Body of pancreas (tissue), 4 donors: ENCODE data around the gene COL1A2. TPM values are rescaled to one million over a fixed set of nuclear protein-coding genes. Genes with fewer than 3 reads are reported as not detected.

Experiments used
- ATAC-seq: fragments of 150-250 bp; one replicate; pipeline ENCODE4 v1.9.1; 2016
- DNase-seq, 4 donors: peaks; one replicate each; pipeline ENCODE4 v3.0.0-alpha.2; 2019
- H3K27ac ChIP-seq, 4 donors: fragments of 200-600 bp; sonication (generic); 1 replicate in 3 of 4; 2 replicates in 1 of 4; pipeline versions ENCODE4 v1.5.1 to v1.6.1; 2016 to 2019; ENCODE audit warnings: mild to moderate bottlenecking in 1 of 4, mixed read lengths in 1 of 4, moderate library complexity in 1 of 4
- H3K27me3 ChIP-seq, 2 donors: fragments of 200-600 bp; sonication (generic); one replicate each; pipeline ENCODE4 v1.6.0; 2016; ENCODE audit warnings: mild to moderate bottlenecking in 1 of 2
- H3K36me3 ChIP-seq, 2 donors: fragments of 200-600 bp; sonication (generic); replicated peaks in 1 of 2; 2 replicates each; pipeline ENCODE4 v1.5.1; 2016; ENCODE audit warnings: low read depth in 2 of 2; ENCODE audit not compliant: insufficient read depth in 1 of 2
- H3K4me1 ChIP-seq: fragments of 200-600 bp; sonication (generic); one replicate; pipeline ENCODE4 v1.6.0; 2016
- H3K4me3 ChIP-seq, 2 donors: fragments of 200-600 bp; sonication (generic); 1 replicate in 1 of 2; 2 replicates in 1 of 2; pipeline ENCODE4 v1.5.1; 2016 to 2019
- H3K9me3 ChIP-seq, 3 donors: fragments of 200-600 bp; sonication (generic); 1 replicate in 2 of 3; 2 replicates in 1 of 3; pipeline ENCODE4 v1.5.1; 2016
- CTCF ChIP-seq, 7 experiments: fragments of 450-650 bp in 4 of 7; fragments of 200-600 bp in 3 of 7; sonication (generic) in 3 of 7; IDR thresholded peaks; one replicate each; pipeline ENCODE4 v1.5.1; 2016 to 2019; ENCODE audit warnings: antibody characterized with exemption in 7 of 7
- POLR2A ChIP-seq, 3 donors: fragments of 450-650 bp; IDR thresholded peaks; one replicate each; pipeline ENCODE4 v1.6.1; 2016; ENCODE audit warnings: antibody characterized with exemption in 3 of 3, mild to moderate bottlenecking in 2 of 3
- WGBS, 2 donors: methylation state at CpG; one replicate each; pipeline ENCODE4 v1.1.5; 2017; 5-methylcytosine and 5-hydroxymethylcytosine counted together
- intact Hi-C: fragments of 100-400 bp; cut with DNase I; formaldehyde crosslinking; loops from one replicate; pipeline ENCODE4 v1.15.1; 2023
- total RNA-seq, 2 donors: library from RNA; depleted of rRNA; stranded (reverse); fragments of >200 nt; gene quantifications; one replicate each; pipeline ENCODE4 v1.1.0, GENCODE V29; 2016

COL1A2 gene
- total RNA-seq, 2 donors from 2014 or later, result 54.0 to 107 TPM

- intact Hi-C loops, result no loop called here
- 13 to 21% methylated on average over 1 of the region's 1 CpG for WGBS, 2 donors
- TF ChIP-seq CTCF (IDR thresholded peaks at IDR 0.05) (no peak), POLR2A (IDR thresholded peaks at IDR 0.05) (no peak)
- Histone ChIP-seq H3K27ac (no peak overlapping the region), H3K36me3 (no peaks in the 10 kb centered on the region), H3K9me3 (no peaks in the 10 kb centered on the region), H3K27me3 (no peaks in the 10 kb centered on the region), H3K4me3 (no peak overlapping the region), H3K4me1 (peaks cover 8% of the 10 kb centered on the region)
- ATAC-seq (no peak), DNase-seq (no peak)
Measured at GRCh38 chr7:94477878-94478277, 83.2 kb downstream of the COL1A2 start.

GRCh38 chr7:94478648-94479214 lies 84.0 kb downstream of the COL1A2 start:
- intact Hi-C loops, result no loop called here
- no peak for DNase-seq
- 80 to 82% methylated on average over 3 of the region's 3 CpGs for WGBS, 2 donors
- no peak overlapping the region for H3K27ac ChIP-seq
- no peaks in the 10 kb centered on the region for H3K9me3 ChIP-seq
- H3K27me3 ChIP-seq, result no peaks in the 10 kb centered on the region
- no peaks in the 10 kb centered on the region for H3K36me3 ChIP-seq
- H3K4me1 ChIP-seq, result peaks cover 8% of the 10 kb centered on the region
- no peak overlapping the region for H3K4me3 ChIP-seq
- ATAC-seq, result no peak
- no peak for TF ChIP-seq POLR2A (IDR thresholded peaks at IDR 0.05)
- no peak for TF ChIP-seq CTCF (IDR thresholded peaks at IDR 0.05)

Other genes with a start within 250 kb of the COL1A2 start
- gene CASD1, start 114.9 kb downstream of the COL1A2 start, total RNA-seq, result 10 to 100 TPM; 10.5 to 17.1 TPM